Testis (tissue), 3 donors: ENCODE measurements around the gene LIPM. TPM values are rescaled to one million over a fixed set of nuclear protein-coding genes. Genes with fewer than 3 reads are reported as not detected.

ENCODE experiments used
- DNase-seq: peaks from one replicate; pipeline ENCODE4 v3.0.0-alpha.2; 2019
- H3K27ac ChIP-seq, 2 donors: fragments of 200-600 bp; sonication (generic); one replicate each; pipeline ENCODE4 v1.5.1; 2019
- H3K27me3 ChIP-seq: fragments of 200-600 bp; sonication (generic); one replicate; pipeline ENCODE4 v1.5.1; 2019
- H3K36me3 ChIP-seq: fragments of 200-600 bp; sonication (generic); one replicate; pipeline ENCODE4 v1.5.1; 2017; ENCODE audit warnings: low read depth; ENCODE audit errors: missing control alignments
- H3K4me1 ChIP-seq: fragments of 200-600 bp; sonication (generic); one replicate; pipeline ENCODE4 v1.5.1; 2019
- H3K4me3 ChIP-seq, 2 donors: fragments of 200-600 bp; sonication (generic); one replicate each; pipeline ENCODE4 v1.5.1; 2017 to 2019
- H3K9me3 ChIP-seq: fragments of 200-600 bp; sonication (generic); one replicate; pipeline ENCODE4 v1.5.1; 2017
- POLR2A ChIP-seq: fragments of 450-650 bp; IDR thresholded peaks from one replicate; pipeline ENCODE4 v1.6.1; 2017; ENCODE audit warnings: antibody characterized with exemption, mild to moderate bottlenecking, moderate library complexity
- intact Hi-C: fragments of 100-400 bp; cut with DNase I; formaldehyde crosslinking; loops from one replicate; pipeline ENCODE4 v1.15.1; 2023; ENCODE audit warnings: low total_unique reads
- polyA plus RNA-seq: library from polyadenylated mRNA; stranded (reverse); fragments of 350-450 nt; fragmentation: Illumina TruSeq; extraction: RNeasy Lipid Tissue Mini Kit (QIAGEN cat#74804); gene quantifications from one replicate; pipeline ENCODE4 v1.2.3, GENCODE V29; 2014; ENCODE audit warnings: low read depth, low replicate concordance; ENCODE audit not compliant: insufficient read depth
- total RNA-seq, 2 donors: library from RNA; depleted of rRNA; stranded (reverse); fragments of >200 nt; gene quantifications; one replicate each; pipeline ENCODE4 v1.2.3, GENCODE V29; 2016
- TF ChIP-seq, protein P1 (sequence below), 3 experiments: fragments of 450-650 bp in 2 of 3; fragments of 200-600 bp in 1 of 3; sonication (generic) in 1 of 3; IDR thresholded peaks; one replicate each; pipeline ENCODE4 v1.5.1; 2016 to 2019; ENCODE audit warnings: antibody characterized with exemption in 3 of 3, mild to moderate bottlenecking in 2 of 3, moderate library complexity in 1 of 3

The LIPM gene
- total and polyA plus RNA-seq, 3 donors from 2014 or later, result not detected

DNA sequence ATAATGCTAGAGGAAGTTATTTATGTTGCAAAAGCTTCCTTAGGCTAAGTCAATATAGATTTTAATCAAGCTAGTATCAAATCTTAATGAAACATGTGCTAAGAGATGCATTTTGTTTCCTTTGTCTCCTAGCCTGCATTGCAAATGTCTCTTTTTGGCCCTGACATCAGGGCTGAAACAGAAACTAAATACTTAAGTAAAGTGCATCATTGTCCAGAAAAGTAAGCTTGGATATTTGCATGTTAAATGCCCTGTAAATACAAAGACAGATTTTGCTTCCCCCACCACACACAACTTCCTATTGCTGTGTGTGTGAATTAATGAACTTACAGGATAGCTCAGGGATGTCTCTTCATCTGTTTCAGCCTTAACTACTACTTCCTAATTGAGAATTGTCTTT, 67.6 kb downstream of the LIPM start:
- Histone ChIP-seq H3K9me3 (no peaks in the 10 kb centered on the region), H3K4me3 (no peak overlapping the region), H3K36me3 (no peaks in the 10 kb centered on the region), H3K27ac (no peak overlapping the region), H3K27me3 (no peaks in the 10 kb centered on the region), H3K4me1 (no peaks in the 10 kb centered on the region)
- TF ChIP-seq, protein P1, sequence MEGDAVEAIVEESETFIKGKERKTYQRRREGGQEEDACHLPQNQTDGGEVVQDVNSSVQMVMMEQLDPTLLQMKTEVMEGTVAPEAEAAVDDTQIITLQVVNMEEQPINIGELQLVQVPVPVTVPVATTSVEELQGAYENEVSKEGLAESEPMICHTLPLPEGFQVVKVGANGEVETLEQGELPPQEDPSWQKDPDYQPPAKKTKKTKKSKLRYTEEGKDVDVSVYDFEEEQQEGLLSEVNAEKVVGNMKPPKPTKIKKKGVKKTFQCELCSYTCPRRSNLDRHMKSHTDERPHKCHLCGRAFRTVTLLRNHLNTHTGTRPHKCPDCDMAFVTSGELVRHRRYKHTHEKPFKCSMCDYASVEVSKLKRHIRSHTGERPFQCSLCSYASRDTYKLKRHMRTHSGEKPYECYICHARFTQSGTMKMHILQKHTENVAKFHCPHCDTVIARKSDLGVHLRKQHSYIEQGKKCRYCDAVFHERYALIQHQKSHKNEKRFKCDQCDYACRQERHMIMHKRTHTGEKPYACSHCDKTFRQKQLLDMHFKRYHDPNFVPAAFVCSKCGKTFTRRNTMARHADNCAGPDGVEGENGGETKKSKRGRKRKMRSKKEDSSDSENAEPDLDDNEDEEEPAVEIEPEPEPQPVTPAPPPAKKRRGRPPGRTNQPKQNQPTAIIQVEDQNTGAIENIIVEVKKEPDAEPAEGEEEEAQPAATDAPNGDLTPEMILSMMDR (IDR thresholded peaks at IDR 0.05), result no peak
- TF ChIP-seq POLR2A, result no peak
- intact Hi-C loops, result no loop called here
- no peak for DNase-seq

Other genes with a start within 250 kb of the LIPM start
- 10 to 100 TPM; 27.1 to 27.4 TPM for gene RNLS, start 219.4 kb upstream of the LIPM start, total RNA-seq
- 13.0 TPM for gene RNLS, start 219.4 kb upstream of the LIPM start, polyA plus RNA-seq
- gene LIPJ, start 216.0 kb upstream of the LIPM start, total RNA-seq, result 1 to 10 TPM; 3.5 to 4.2 TPM
- gene LIPJ, start 216.0 kb upstream of the LIPM start, polyA plus RNA-seq, result 10.4 TPM
- 1 to 10 TPM in 1 of 2 donors, under 1 TPM in 1; 0.81 to 2.3 TPM for gene LIPF, start 138.3 kb upstream of the LIPM start, total RNA-seq
- gene LIPF, start 138.3 kb upstream of the LIPM start, polyA plus RNA-seq, result 1.3 TPM
- not detected for gene LIPK, start 96.5 kb upstream of the LIPM start, total RNA-seq
- gene LIPK, start 96.5 kb upstream of the LIPM start, polyA plus RNA-seq, result not detected
- under 1 TPM in 1 of 2 donors, not detected in 1; 0.31 TPM for gene LIPN, start 42.7 kb upstream of the LIPM start, total RNA-seq
- gene LIPN, start 42.7 kb upstream of the LIPM start, polyA plus RNA-seq, result not detected
- under 1 TPM in 1 of 2 donors, not detected in 1; 0.31 TPM for gene ANKRD22, start 49.1 kb downstream of the LIPM start, total RNA-seq
- 1.3 TPM for gene ANKRD22, start 49.1 kb downstream of the LIPM start, polyA plus RNA-seq
- 10 to 100 TPM; 20.0 to 32.3 TPM for gene STAMBPL1, start 77.5 kb downstream of the LIPM start, total RNA-seq
- 37.5 TPM for gene STAMBPL1, start 77.5 kb downstream of the LIPM start, polyA plus RNA-seq
- gene ACTA2, start 150.0 kb downstream of the LIPM start, total RNA-seq, result 100 to 1,000 TPM; 398 to 527 TPM
- gene ACTA2, start 150.0 kb downstream of the LIPM start, polyA plus RNA-seq, result 939 TPM
- gene FAS, start 188.1 kb downstream of the LIPM start, total RNA-seq, result 10 to 100 TPM in 1 of 2 donors, 1 to 10 TPM in 1; 9.3 to 10.7 TPM
- gene FAS, start 188.1 kb downstream of the LIPM start, polyA plus RNA-seq, result 16.2 TPM